Osteoblast (primary cell): ENCODE data around the gene NGFR. TPM values are rescaled to one million over a fixed set of nuclear protein-coding genes. Genes with fewer than 3 reads are reported as not detected.
A peak's percentile ranks its signal among the peaks of the same experiment; 100 is the strongest.

Experiments used
- DNase-seq: peaks from one replicate; pipeline ENCODE4 v3.0.0; 2011; ENCODE audit warnings: low spot score, mixed read lengths; ENCODE audit not compliant: insufficient read length; ENCODE audit errors: missing footprints
- H2AFZ ChIP-seq: 2 replicates; pipeline ENCODE4 v1.6.0; 2011; ENCODE audit warnings: mild to moderate bottlenecking, low read length
- H3K27ac ChIP-seq: 2 replicates; pipeline ENCODE4 v1.5.1; 2011; ENCODE audit warnings: mild to moderate bottlenecking, low read depth, low read length, moderate library complexity
- H3K27me3 ChIP-seq: 2 replicates; pipeline ENCODE4 v1.6.0; 2012; ENCODE audit warnings: mild to moderate bottlenecking, control low read depth, inconsistent platforms, low read length, moderate library complexity; ENCODE audit not compliant: insufficient read depth
- H3K36me3 ChIP-seq: 2 replicates; pipeline ENCODE4 v1.5.1; 2011; ENCODE audit warnings: mild to moderate bottlenecking, low read length, control low read depth, moderate library complexity; ENCODE audit not compliant: insufficient read depth
- H3K4me1 ChIP-seq: 2 replicates; pipeline ENCODE4 v1.5.1; 2011; ENCODE audit warnings: mild to moderate bottlenecking, low read length, control low read depth, moderate library complexity; ENCODE audit not compliant: insufficient read depth
- H3K4me2 ChIP-seq: 2 replicates; pipeline ENCODE4 v1.6.0; 2011; ENCODE audit warnings: mild to moderate bottlenecking, low read length; ENCODE audit not compliant: insufficient read depth
- H3K4me3 ChIP-seq: fragments of 200-600 bp; sonication (generic); 3 replicates; pipeline ENCODE4 v1.5.1; 2012; ENCODE audit warnings: mild to moderate bottlenecking, low read length, inconsistent platforms; ENCODE audit not compliant: insufficient read depth
- H3K79me2 ChIP-seq: 2 replicates; pipeline ENCODE4 v1.6.0; 2012; ENCODE audit warnings: mild to moderate bottlenecking, low read length, control low read depth, inconsistent platforms; ENCODE audit not compliant: insufficient read depth
- H3K9me3 ChIP-seq: 2 replicates; pipeline ENCODE4 v1.5.1; 2011; ENCODE audit warnings: low read depth, low read length, control low read depth
- H4K20me1 ChIP-seq: 2 replicates; pipeline ENCODE4 v1.6.0; 2012; ENCODE audit warnings: mild to moderate bottlenecking, low read length, control low read depth; ENCODE audit not compliant: insufficient read depth
- CTCF ChIP-seq: IDR thresholded peaks from 2 replicates; pipeline ENCODE4 v1.5.1; 2011; ENCODE audit warnings: mild to moderate bottlenecking, low read depth, low read length, moderate library complexity; ENCODE audit errors: extremely low read depth
- total RNA-seq: library from RNA; depleted of rRNA; stranded (reverse); fragments of >200 nt; gene quantifications from 2 replicates; pipeline ENCODE4 v1.2.3, GENCODE V29; 2012

The NGFR gene
- total RNA-seq, 1 donor: under 0.01 TPM

- Histone ChIP-seq H3K4me3 (no peak overlapping the region), H3K4me1 (peaks cover 18% of the 10 kb centered on the region), H3K27me3 (peaks cover 25% of the 10 kb centered on the region), H3K36me3 (no peaks in the 10 kb centered on the region), H3K79me2 (no peaks in the 10 kb centered on the region), H2AFZ (no peak overlapping the region), H3K4me2 (no peak overlapping the region), H3K9me3 (no peaks in the 10 kb centered on the region), H3K27ac (no peak overlapping the region), H4K20me1 (no peaks in the 10 kb centered on the region)
- TF ChIP-seq CTCF: no peak
- DNase-seq: peak; percentile 39
These were observed 39.7 kb upstream of the NGFR start for GRCh38 chr17:49455272-49455861.

GRCh38 chr17:49456183-49456965, 38.7 kb upstream of the NGFR start:
- Histone ChIP-seq H3K4me2 (peak overlapping the region; percentile 33), H3K36me3 (no peaks in the 10 kb centered on the region), H3K4me3 (no peak overlapping the region), H4K20me1 (no peaks in the 10 kb centered on the region), H3K79me2 (no peaks in the 10 kb centered on the region), H3K27ac (peak overlapping the region; percentile 17), H3K9me3 (no peaks in the 10 kb centered on the region), H3K27me3 (peaks cover 35% of the 10 kb centered on the region), H3K4me1 (peaks cover 15% of the 10 kb centered on the region), H2AFZ (no peak overlapping the region)
- DNase-seq: peak; percentile 98
- no peak for TF ChIP-seq CTCF

- Histone ChIP-seq H3K79me2 (no peaks in the 10 kb centered on the region), H3K36me3 (no peaks in the 10 kb centered on the region), H3K27ac (no peak overlapping the region), H3K4me1 (peaks cover 15% of the 10 kb centered on the region), H3K9me3 (no peaks in the 10 kb centered on the region), H3K4me3 (no peak overlapping the region), H2AFZ (no peak overlapping the region), H3K27me3 (peaks cover 39% of the 10 kb centered on the region), H4K20me1 (no peaks in the 10 kb centered on the region), H3K4me2 (no peak overlapping the region)
- DNase-seq: peak; percentile 58
- TF ChIP-seq CTCF: no peak
These were observed 37.2 kb upstream of the NGFR start for GRCh38 chr17:49457564-49458535.
